Right lobe of liver (tissue), 6 donors: ENCODE data around the gene NR1D1. TPM values are rescaled to one million over a fixed set of nuclear protein-coding genes. Genes with fewer than 3 reads are reported as not detected.

Experiments
- ATAC-seq, 4 donors: fragments of 200-7000 bp; cut with Tn5 transposase; one replicate each; pipeline ENCODE4 v1.9.1; 2020; ENCODE audit warnings: mild to moderate bottlenecking in 4 of 4, moderate library complexity in 4 of 4
- DNase-seq, 3 donors: peaks; one replicate each; pipeline ENCODE4 v3.0.0-alpha.2; 2020
- H3K27ac ChIP-seq, 3 donors: fragments of 200-600 bp; one replicate each; pipeline ENCODE4 v1.8.0; 2022
- H3K27me3 ChIP-seq, 2 donors: fragments of 200-600 bp; one replicate each; pipeline ENCODE4 v1.8.0; 2022
- H3K36me3 ChIP-seq, 4 donors: fragments of 200-600 bp; sonication (generic) in 1 of 4; one replicate each; pipeline versions ENCODE4 v1.5.1 to v1.8.0; 2017 to 2022; ENCODE audit warnings: control low read depth in 1 of 4
- H3K4me1 ChIP-seq, 4 donors: fragments of 200-600 bp; sonication (generic) in 1 of 4; one replicate each; pipeline versions ENCODE4 v1.5.1 to v1.8.0; 2017 to 2022; ENCODE audit warnings: control low read depth in 1 of 4
- H3K4me3 ChIP-seq, 3 donors: fragments of 200-600 bp; one replicate each; pipeline ENCODE4 v1.8.0; 2022
- H3K9me3 ChIP-seq, 4 donors: fragments of 200-600 bp; sonication (generic) in 1 of 4; one replicate each; pipeline versions ENCODE4 v1.5.1 to v1.8.0; 2017 to 2022; ENCODE audit warnings: control low read depth in 1 of 4
- POLR2A ChIP-seq: fragments of 450-650 bp; IDR thresholded peaks from one replicate; pipeline ENCODE4 v1.6.1; 2017; ENCODE audit warnings: antibody characterized with exemption, mild to moderate bottlenecking
- WGBS: methylation state at CpG from one replicate; pipeline ENCODE4 v1.1.6; 2018; ENCODE audit warnings: low coverage, low lambda C conversion rate; ENCODE audit not compliant: insufficient coverage; ENCODE audit errors: missing lambda C conversion rate; 5-methylcytosine and 5-hydroxymethylcytosine counted together
- intact Hi-C, 2 donors: fragments of 100-400 bp; cut with DNase I; formaldehyde crosslinking; loops; one replicate each; pipeline versions ENCODE4 v1.11.2 to v1.14.1; 2022
- total RNA-seq, 6 experiments: library from RNA; depleted of rRNA in 2 of 6; stranded (reverse); fragments of >200 nt in 2 of 6; fragmentation: NEBNext Ultra II Directional in 3 of 6; extraction: Animal tissue kit (Norgen Biotek cat#: 25700) in 3 of 6; gene quantifications; one replicate each; pipeline versions ENCODE4 v1.1.0 to v1.2.4, GENCODE V29; 2016 to 2023
- TF ChIP-seq, protein P1 (sequence below), 4 donors: fragments of 200-600 bp in 3 of 4; fragments of 450-650 bp in 1 of 4; IDR thresholded peaks; one replicate each; pipeline versions ENCODE4 v1.5.1 to v1.8.0; 2016 to 2022; ENCODE audit warnings: antibody characterized with exemption in 4 of 4, mild to moderate bottlenecking in 2 of 4
- donor health status: DM: no; HTN: yes; CAD: no.
- donor health status: DM: no; HTN: no; CAD: no.
- donor health status: DM: no; HTN: no; CAD: no.
- donor health status: DM: no; HTN: yes; CAD: no.
- donor health status: DM: no; HTN: yes; CAD: no.

The NR1D1 gene
- total RNA-seq, 6 experiments from 2014 or later, result 6.9 to 29.8 (median 16.0) TPM

DNA sequence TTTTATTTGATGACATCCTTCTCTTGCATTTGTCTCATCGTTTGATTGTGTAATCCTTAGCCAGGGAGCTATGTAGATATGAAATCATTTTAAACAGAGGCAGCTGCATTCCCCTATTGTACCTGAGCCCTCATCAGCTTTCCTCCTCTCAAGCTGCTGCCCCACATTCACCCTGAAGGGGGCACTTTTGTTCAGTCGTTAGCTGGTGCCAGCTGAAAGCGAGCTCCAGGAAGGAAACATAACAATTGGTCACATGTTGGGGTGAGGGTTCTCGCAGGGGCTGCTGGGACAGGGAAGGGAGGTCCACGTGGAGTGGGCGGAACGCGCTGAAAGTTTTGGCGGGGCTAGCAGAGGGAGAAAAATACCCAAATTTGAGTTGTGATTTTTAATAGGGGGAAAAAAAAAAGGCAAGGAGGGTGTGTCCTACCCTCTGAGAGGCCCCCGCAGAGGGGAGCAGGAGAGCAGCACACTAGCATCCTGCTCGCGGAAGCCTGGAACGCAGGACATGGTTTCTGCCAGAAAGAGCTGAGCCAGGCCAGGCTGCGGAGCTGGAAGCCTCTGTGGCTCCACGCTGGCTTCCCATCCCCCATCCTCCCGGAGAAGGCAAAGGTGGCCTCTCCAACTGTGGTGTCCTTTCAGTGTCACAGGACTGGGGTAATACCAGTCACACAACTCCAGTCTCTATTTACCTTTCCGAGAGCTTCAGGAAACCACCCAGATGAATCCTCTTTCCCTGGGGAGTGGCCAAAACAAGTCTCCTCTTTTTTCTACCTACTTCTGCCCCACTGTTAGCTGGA, 12.9 kb upstream of the NR1D1 start:
- H3K27ac ChIP-seq, result peak overlapping the region; percentile 90 to 91 (median 90)
- peak; percentile 90 to 95 (median 94) for DNase-seq
- intact Hi-C loops, result loop anchor here in 1 of 2 donors (10.0 kb wide), 1 partner anchor 51 kb away; no protein-coding TSS in a partner anchor
- H3K36me3 ChIP-seq, result no peaks in the 10 kb centered on the region
- WGBS, result 0% methylated on average over 15 of the region's 17 CpGs
- ATAC-seq, result peak; percentile 63 to 75 (median 72)
- no peaks in the 10 kb centered on the region for H3K9me3 ChIP-seq
- H3K27me3 ChIP-seq, result no peaks in the 10 kb centered on the region
- TF ChIP-seq, protein P1, sequence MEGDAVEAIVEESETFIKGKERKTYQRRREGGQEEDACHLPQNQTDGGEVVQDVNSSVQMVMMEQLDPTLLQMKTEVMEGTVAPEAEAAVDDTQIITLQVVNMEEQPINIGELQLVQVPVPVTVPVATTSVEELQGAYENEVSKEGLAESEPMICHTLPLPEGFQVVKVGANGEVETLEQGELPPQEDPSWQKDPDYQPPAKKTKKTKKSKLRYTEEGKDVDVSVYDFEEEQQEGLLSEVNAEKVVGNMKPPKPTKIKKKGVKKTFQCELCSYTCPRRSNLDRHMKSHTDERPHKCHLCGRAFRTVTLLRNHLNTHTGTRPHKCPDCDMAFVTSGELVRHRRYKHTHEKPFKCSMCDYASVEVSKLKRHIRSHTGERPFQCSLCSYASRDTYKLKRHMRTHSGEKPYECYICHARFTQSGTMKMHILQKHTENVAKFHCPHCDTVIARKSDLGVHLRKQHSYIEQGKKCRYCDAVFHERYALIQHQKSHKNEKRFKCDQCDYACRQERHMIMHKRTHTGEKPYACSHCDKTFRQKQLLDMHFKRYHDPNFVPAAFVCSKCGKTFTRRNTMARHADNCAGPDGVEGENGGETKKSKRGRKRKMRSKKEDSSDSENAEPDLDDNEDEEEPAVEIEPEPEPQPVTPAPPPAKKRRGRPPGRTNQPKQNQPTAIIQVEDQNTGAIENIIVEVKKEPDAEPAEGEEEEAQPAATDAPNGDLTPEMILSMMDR (IDR thresholded peaks at IDR 0.05), result peak; percentile 87 to 95 (median 93)
- peak; percentile 52 for TF ChIP-seq POLR2A
- peak overlapping the region; percentile 46 to 52 (median 48) for H3K4me3 ChIP-seq
- H3K4me1 ChIP-seq, result peaks cover 2 to 64% (median 41%) of the 10 kb centered on the region in 4 donors

DNA sequence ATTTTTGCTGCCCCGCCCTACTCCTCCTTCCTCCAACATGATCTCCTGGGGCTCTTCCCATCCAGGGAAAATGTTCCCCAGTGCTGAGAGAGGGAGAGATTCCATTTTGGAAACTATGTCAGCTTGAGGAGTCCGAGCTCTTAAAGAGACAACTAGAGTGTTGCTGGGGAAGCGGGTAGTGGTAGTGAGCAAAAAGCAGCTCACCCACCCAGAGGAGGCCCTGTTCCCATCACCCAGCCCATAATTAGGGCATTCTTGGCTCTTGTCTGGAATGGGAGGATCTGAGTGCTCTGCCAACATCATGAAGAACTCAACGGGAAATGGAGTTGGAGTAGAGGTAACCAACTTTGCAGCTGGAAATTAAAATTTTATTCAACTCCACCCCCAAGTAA, 12.3 kb upstream of the NR1D1 start:
- H3K36me3 ChIP-seq, result no peaks in the 10 kb centered on the region
- TF ChIP-seq, protein P1 (IDR thresholded peaks at IDR 0.05), result no peak
- TF ChIP-seq POLR2A, result no peak
- DNase-seq (no peak), ATAC-seq (no peak)
- intact Hi-C loops, result loop anchor here in 1 of 2 donors (10.0 kb wide), 1 partner anchor 52 kb away; no protein-coding TSS in a partner anchor
- peaks cover 2 to 70% (median 43%) of the 10 kb centered on the region in 4 donors for H3K4me1 ChIP-seq
- H3K27ac ChIP-seq, result peak overlapping the region; percentile 90 to 91 (median 90)
- H3K27me3 ChIP-seq, result no peaks in the 10 kb centered on the region
- 46% methylated on average over 4 of the region's 4 CpGs for WGBS
- H3K9me3 ChIP-seq, result no peaks in the 10 kb centered on the region
- no peak overlapping the region for H3K4me3 ChIP-seq

DNA sequence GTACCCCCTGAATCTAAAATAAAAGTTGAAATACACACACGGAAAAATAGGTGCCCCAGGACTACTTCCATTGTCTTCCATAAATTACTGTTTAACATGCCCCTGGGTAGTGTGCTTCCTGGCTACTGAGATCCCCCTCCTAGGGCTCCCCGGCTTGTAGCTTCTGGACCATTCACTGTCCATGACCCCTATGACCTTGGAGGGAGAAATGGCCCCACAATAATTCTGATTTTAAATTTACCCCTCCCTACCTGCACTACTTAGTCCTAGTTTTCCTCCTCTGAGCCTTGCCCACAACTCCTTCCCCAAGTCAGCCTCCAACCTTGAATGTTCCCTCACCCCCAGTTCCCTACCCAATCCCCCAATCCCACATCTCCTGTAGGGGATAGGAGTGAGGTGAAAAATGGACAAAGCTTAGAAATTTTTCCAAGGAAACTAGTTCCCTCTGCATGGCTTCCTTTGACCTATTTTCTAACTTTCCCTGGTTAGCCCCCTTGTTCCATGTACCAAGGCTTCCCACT, 11.9 kb upstream of the NR1D1 start:
- DNase-seq (no peak), ATAC-seq (no peak)
- H3K9me3 ChIP-seq, result no peaks in the 10 kb centered on the region
- no peak overlapping the region for H3K4me3 ChIP-seq
- H3K36me3 ChIP-seq, result no peaks in the 10 kb centered on the region
- H3K27me3 ChIP-seq, result no peaks in the 10 kb centered on the region
- WGBS, result 4% methylated on average over 2 of the region's 2 CpGs
- intact Hi-C loops, result loop anchor here in 1 of 2 donors (10.0 kb wide), 1 partner anchor 53 kb away; no protein-coding TSS in a partner anchor
- H3K4me1 ChIP-seq, result peaks cover 2 to 74% (median 43%) of the 10 kb centered on the region in 4 donors
- TF ChIP-seq, protein P1 (IDR thresholded peaks at IDR 0.05), result no peak
- TF ChIP-seq POLR2A, result no peak
- H3K27ac ChIP-seq, result peak overlapping the region; percentile 90 to 91 (median 90)

DNA sequence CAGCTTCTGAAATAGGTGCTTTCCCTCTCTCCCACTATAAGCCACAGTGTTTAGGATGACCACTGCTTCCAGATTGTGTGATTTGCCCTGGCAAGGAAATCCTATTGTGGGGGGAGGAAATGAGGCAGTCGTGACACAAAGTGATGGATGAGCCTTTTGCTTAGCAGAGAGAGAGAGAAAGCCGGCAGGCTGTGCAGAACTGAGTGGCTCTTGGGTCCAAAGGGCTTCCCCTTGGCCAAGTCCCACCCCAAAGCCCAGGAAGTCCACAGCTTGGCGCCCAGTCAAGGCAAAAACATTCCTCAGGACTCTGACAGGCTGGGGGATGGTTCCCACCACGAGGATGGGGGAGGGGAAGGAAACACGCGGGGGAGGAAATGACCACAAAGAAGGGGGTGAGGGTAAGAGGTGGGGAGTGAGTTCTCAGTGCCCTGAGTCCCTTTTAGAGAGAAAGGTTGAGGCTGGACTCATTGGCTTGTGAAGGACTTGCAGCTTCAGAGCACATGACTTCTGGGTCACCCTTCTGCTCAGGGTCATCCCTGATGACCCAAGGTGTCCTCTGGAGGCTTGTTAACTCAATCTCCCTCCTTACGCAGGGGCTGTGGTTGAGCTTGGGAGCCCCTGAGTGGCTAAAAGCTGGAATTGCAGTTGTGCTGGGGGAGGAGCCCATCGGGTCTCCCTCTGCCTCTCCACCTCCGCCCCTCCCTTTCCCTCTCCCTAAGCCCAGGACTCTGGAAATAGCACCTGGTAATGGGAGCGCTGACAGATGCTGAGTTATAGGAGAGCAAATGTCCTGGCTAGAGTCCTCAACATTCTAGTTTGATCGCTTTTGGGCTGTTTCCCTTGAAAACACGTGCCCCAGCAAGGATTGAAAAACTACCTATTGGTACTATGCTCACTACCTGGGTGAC, 11.1 kb upstream of the NR1D1 start:
- H3K4me3 ChIP-seq, result peak overlapping the region in 1 of 3 donors; percentile 19
- WGBS, result 0% methylated on average over 10 of the region's 12 CpGs
- peaks cover 2 to 76% (median 43%) of the 10 kb centered on the region in 4 donors for H3K4me1 ChIP-seq
- DNase-seq, result peak; percentile 88 to 92 (median 92)
- no peaks in the 10 kb centered on the region for H3K27me3 ChIP-seq
- intact Hi-C loops, result loop anchor here in 1 of 2 donors (10.0 kb wide), 1 partner anchor 53 kb away; no protein-coding TSS in a partner anchor
- peak; percentile 65 to 82 (median 70) for ATAC-seq
- H3K9me3 ChIP-seq, result no peaks in the 10 kb centered on the region
- peak overlapping the region; percentile 90 to 91 (median 90) for H3K27ac ChIP-seq
- no peaks in the 10 kb centered on the region for H3K36me3 ChIP-seq
- TF ChIP-seq POLR2A, result peak; percentile 33
- TF ChIP-seq, protein P1 (IDR thresholded peaks at IDR 0.05), result peak; percentile 88 to 94 (median 91)
